Cardiac fibroblast (primary cell): ENCODE results near the gene CAMTA1.

Experiments
- DNase-seq, 2 donors: peaks; one replicate each; pipeline versions ENCODE4 v3.0.0 to v3.0.0-alpha.2; 2010; ENCODE audit warnings: low read depth in 2 of 2
- H3K4me3 ChIP-seq, 2 donors: replicated peaks in 1 of 2; 1 replicate in 1 of 2; 2 replicates in 1 of 2; pipeline ENCODE4 v1.5.1; 2011; ENCODE audit warnings: low read depth in 2 of 2, low read length in 2 of 2, mild to moderate bottlenecking in 2 of 2, moderate library complexity in 1 of 2
- CTCF ChIP-seq: IDR thresholded peaks from one replicate; pipeline ENCODE4 v1.5.1; 2011; ENCODE audit warnings: low read depth, mild to moderate bottlenecking, low read length, inconsistent platforms

CAMTA1 gene

DNA sequence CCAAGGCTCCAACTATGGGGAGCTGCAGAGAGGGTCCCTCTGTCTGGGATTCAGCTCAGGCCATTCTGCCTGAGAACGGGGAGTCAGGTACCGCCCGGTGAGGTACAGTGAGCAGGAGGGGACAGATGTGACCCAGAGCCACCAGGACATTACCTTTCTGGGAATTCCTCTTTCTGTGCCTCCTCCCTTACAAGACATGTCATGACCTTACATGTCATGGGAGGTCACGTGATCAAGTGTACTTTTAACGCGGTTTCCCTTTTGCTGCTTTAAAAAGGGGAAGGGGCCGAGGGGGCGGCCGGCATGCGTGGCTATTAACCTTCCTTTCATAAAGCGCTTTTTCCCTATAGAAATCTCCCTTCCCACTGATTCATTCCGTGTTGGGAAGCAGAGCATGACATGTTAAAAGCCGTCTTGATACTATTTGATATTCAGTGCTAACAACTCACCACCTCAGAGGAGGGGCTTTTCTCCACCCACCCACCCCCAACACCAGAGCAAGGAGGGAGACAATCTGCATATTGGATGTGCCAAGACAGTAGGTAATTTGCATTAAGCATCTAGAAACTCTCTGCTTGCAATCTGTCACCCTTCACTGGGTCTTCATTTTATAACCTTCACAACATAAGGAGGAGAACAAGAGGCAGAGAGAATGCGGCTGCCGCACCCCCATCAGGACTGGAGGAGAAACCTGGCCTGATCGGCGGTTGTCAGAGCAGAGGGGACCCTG lies 872.2 kb downstream of the CAMTA1 start:
- no peak overlapping the region for H3K4me3 ChIP-seq

GRCh38 chr1:7658099-7658498 lies 872.8 kb downstream of the CAMTA1 start:
- no peak overlapping the region for H3K4me3 ChIP-seq
- no peak for TF ChIP-seq CTCF
- no peak for DNase-seq

More for the DNA sequence above, 872.2 kb downstream of the CAMTA1 start:
- no peak for DNase-seq
- TF ChIP-seq CTCF: no peak

- no peak for TF ChIP-seq CTCF
- no peak for DNase-seq
- H3K4me3 ChIP-seq: no peak overlapping the region
These were observed 874.3 kb downstream of the CAMTA1 start for GRCh38 chr1:7659514-7659913.

- no peak overlapping the region for H3K4me3 ChIP-seq
- TF ChIP-seq CTCF: no peak
- no peak for DNase-seq
These were observed 878.3 kb downstream of the CAMTA1 start for GRCh38 chr1:7663451-7664146.

- DNase-seq: no peak
- H3K4me3 ChIP-seq: no peak overlapping the region
- TF ChIP-seq CTCF: no peak
These were observed 879.1 kb downstream of the CAMTA1 start for GRCh38 chr1:7664147-7664892.

DNA sequence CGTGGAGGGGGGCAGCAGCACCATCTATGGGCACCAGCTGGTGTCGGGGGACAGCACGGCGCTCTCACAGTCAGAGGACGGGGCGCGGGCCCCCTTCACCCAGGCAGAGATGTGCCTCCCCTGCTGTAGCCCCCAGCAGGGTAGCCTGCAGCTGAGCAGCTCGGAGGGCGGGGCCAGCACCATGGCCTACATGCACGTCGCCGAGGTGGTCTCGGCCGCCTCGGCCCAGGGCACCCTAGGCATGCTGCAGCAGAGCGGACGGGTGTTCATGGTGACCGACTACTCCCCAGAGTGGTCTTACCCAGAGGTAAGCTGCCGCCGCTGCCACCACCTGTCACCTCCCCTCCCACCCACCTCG lies 879.6 kb downstream of the CAMTA1 start:
- H3K4me3 ChIP-seq: no peak overlapping the region
- no peak for TF ChIP-seq CTCF

More for the DNA sequence above, 879.6 kb downstream of the CAMTA1 start:
- no peak for DNase-seq
